PC-3 (cell line): Measurements from ENCODE around the gene WDR75. TPM values are rescaled to one million over a fixed set of nuclear protein-coding genes. Genes with fewer than 3 reads are reported as not detected.

ENCODE experiments used
- ATAC-seq: fragments of 200-7000 bp; cut with Tn5 transposase; 2 replicates; pipeline ENCODE4 v1.9.1; 2020; ENCODE audit warnings: mild to moderate bottlenecking, moderate library complexity
- BruUV-seq: library from RNA; stranded (reverse); fragments of 400-500 nt; replicated peaks from 2 replicates; lab custom pipeline; 2021; lab: Mats Ljungman, UMichigan
- CTCF ChIA-PET: fragments of 300-600 bp; sonication (Branson Sonifier 250); formaldehyde crosslinking; loops from one replicate; lab custom pipeline; 2022; ENCODE audit warnings: antibody characterized with exemption; lab: Charles Lee
- POLR2A ChIA-PET: fragments of 300-600 bp; sonication (Branson Sonifier 250); formaldehyde crosslinking; loops from one replicate; lab custom pipeline; 2022; ENCODE audit warnings: antibody characterized with exemption; ENCODE audit not compliant: unreplicated experiment; lab: Charles Lee
- DNase-seq: peaks from one replicate; pipeline ENCODE4 v3.0.0-alpha.2; 2015
- H2AFZ ChIP-seq: fragments of 300-600 bp; sonication (generic); 2 replicates; pipeline ENCODE4 v1.6.0; 2016; ENCODE audit warnings: antibody characterized with exemption, low read length
- H3F3A ChIP-seq: fragments of 300-600 bp; sonication (generic); one replicate; pipeline ENCODE4 v1.6.0; 2017; ENCODE audit warnings: antibody characterized with exemption, low read length, control low read depth, mild to moderate bottlenecking; ENCODE audit not compliant: unreplicated experiment
- H3K27ac ChIP-seq: fragments of 300-600 bp; sonication (generic); 2 replicates; pipeline ENCODE4 v1.5.1; 2016; ENCODE audit warnings: mild to moderate bottlenecking, low read length
- H3K27me3 ChIP-seq: fragments of 300-600 bp; sonication (generic); 2 replicates; pipeline ENCODE4 v1.6.1; 2016; ENCODE audit warnings: low read length, mixed read lengths
- H3K36me3 ChIP-seq: fragments of 300-600 bp; sonication (generic); 2 replicates; pipeline ENCODE4 v1.6.1; 2016; ENCODE audit warnings: low read depth, mixed run types, low read length, mixed read lengths
- H3K4me1 ChIP-seq: fragments of 300-600 bp; sonication (generic); 2 replicates; pipeline ENCODE4 v1.5.1; 2016; ENCODE audit warnings: low read length; ENCODE audit not compliant: insufficient read depth
- H3K4me2 ChIP-seq: fragments of 300-600 bp; sonication (generic); 2 replicates; pipeline ENCODE4 v1.6.0; 2016; ENCODE audit warnings: low read length
- H3K4me3 ChIP-seq: fragments of 300-600 bp; sonication (generic); 2 replicates; pipeline ENCODE4 v1.5.1; 2016; ENCODE audit warnings: mild to moderate bottlenecking, low read length, mixed read lengths
- H3K79me2 ChIP-seq: fragments of 300-600 bp; sonication (generic); 2 replicates; pipeline ENCODE4 v1.6.1; 2017; ENCODE audit warnings: low read length, mixed read lengths
- H3K9ac ChIP-seq: fragments of 300-600 bp; sonication (generic); 2 replicates; pipeline ENCODE4 v1.6.0; 2016; ENCODE audit warnings: mild to moderate bottlenecking, low read length
- H3K9me2 ChIP-seq: fragments of 300-600 bp; sonication (generic); replicated peaks from 2 replicates; pipeline ENCODE4 v1.6.1; 2016; ENCODE audit warnings: mixed run types, low read length, mixed read lengths
- H3K9me3 ChIP-seq: fragments of 300-600 bp; sonication (generic); 2 replicates; pipeline ENCODE4 v1.6.1; 2016; ENCODE audit warnings: low read length, mixed read lengths
- H4K20me1 ChIP-seq: fragments of 300-600 bp; sonication (generic); 2 replicates; pipeline ENCODE4 v1.6.1; 2016; ENCODE audit warnings: low read length, mixed read lengths
- CTCF ChIP-seq: fragments of 300-600 bp; sonication (generic); conservative IDR thresholded peaks from 2 replicates; pipeline ENCODE4 v1.5.1; 2017; ENCODE audit warnings: antibody characterized with exemption, low read depth, mild to moderate bottlenecking, low read length
- EZH2 ChIP-seq: fragments of 300-600 bp; sonication (generic); IDR thresholded peaks from one replicate; pipeline ENCODE4 v1.6.1; 2017; ENCODE audit warnings: antibody characterized with exemption, mild to moderate bottlenecking, low read length; ENCODE audit not compliant: unreplicated experiment
- EZH2phosphoT487 ChIP-seq: fragments of 300-600 bp; sonication (generic); IDR thresholded peaks from 2 replicates; pipeline ENCODE4 v1.6.1; 2018; ENCODE audit warnings: mild to moderate bottlenecking, antibody characterized with exemption, low read length, borderline replicate concordance
- intact Hi-C: fragments of 100-400 bp; cut with micrococcal nuclease; formaldehyde crosslinking; loops from 2 replicates; pipeline ENCODE4 v1.9.0; 2023
- total RNA-seq: library from RNA; depleted of rRNA; stranded (reverse); fragments of >200 nt; gene quantifications from 2 replicates; pipeline ENCODE4 v1.2.3, GENCODE V29; 2014; rRNA removed

Gene WDR75
- total RNA-seq, 1 experiment from 2014 or later = 62.5 TPM

GRCh38 chr2:189524746-189525145 lies 83.5 kb downstream of the WDR75 start:
- DNase-seq (no peak), ATAC-seq (no peak)
- no peak overlapping the region for H3K4me3 ChIP-seq
- H3K27me3 ChIP-seq = no peaks in the 10 kb centered on the region
- peaks cover 11% of the 10 kb centered on the region for H3K4me1 ChIP-seq
- intact Hi-C loops = no loop called here
- H3F3A ChIP-seq = no peaks in the 10 kb centered on the region
- ChIA-PET CTCF (no interaction called here), POLR2A (no interaction called here)
- H3K27ac ChIP-seq = no peak overlapping the region
- no peaks in the 10 kb centered on the region for H3K9me3 ChIP-seq
- no peaks in the 10 kb centered on the region; the same call in 1 of the 2 replicates for H3K9me2 ChIP-seq
- no TSS peak for BruUV-seq
- H3K79me2 ChIP-seq = no peaks in the 10 kb centered on the region
- TF ChIP-seq EZH2phosphoT487 = no peak
- no peak for TF ChIP-seq EZH2
- TF ChIP-seq CTCF = no peak
- no peak overlapping the region for H3K4me2 ChIP-seq
- no peaks in the 10 kb centered on the region for H4K20me1 ChIP-seq
- H3K36me3 ChIP-seq = no peaks in the 10 kb centered on the region
- H3K9ac ChIP-seq = no peak overlapping the region
- no peak overlapping the region for H2AFZ ChIP-seq

Other genes starting within 250 kb of the WDR75 start
- 1.7 and 13.4 TPM in 2 replicates for gene SLC40A1, start 139.3 kb downstream of the WDR75 start, total RNA-seq
- gene ASNSD1, start 220.0 kb downstream of the WDR75 start, total RNA-seq = 33.7 and 48.3 TPM in 2 replicates
- 3.5 and 6.6 TPM in 2 replicates for gene ANKAR, start 233.2 kb downstream of the WDR75 start, total RNA-seq